NCI-H2081 treated with DMSO at 0.1 percent for 48 hours (cell line): ENCODE results near the gene PRSS1.
"Not testable (repeated sequence)": the region's sequence is repeated elsewhere in the genome, so short reads cannot be mapped to it uniquely, and the experiment has no call there.

Experiments
- DNase-seq: peaks from one replicate; lab custom pipeline; 2025; lab: John Stamatoyannopoulos, UW

Gene PRSS1

DNA sequence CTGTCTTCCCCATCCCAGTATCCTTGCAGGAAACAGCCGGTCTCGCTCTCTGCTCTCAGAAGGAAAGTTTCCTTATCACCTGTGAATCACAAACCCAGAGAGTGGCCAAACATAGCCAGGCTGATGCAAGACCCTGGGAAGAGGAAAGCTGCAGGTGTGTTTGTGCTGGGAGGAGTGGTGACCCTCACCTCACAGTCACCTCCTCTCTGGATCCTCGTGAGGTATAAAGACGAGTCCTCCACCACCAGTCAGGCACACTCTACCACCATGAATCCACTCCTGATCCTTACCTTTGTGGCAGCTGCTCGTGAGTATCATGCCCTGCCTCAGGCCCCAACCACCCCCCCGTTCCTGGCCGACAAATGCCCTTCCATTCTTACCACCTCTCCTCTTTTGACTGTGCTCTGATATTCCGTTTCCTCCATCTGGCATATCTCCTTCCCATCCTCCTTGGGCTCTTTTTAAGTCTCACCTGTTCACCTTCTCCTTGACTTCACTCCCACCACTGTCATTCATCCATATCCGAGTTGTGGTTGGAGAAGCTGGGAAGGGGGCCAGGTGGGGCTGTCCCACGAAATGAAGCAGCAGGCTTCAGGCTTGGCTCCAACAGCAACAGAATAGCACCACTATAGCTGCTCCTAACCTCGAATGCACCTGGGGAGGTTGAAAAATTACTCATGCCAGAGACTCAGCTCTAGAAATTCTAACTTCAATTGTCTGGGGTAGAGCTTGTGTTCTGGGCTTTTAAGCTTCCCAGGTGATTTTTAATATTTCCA is at the start of gene PRSS1:
Gene PRSS1, plus strand, starts transcription at position 255 of the 776 bp plus-strand sequence. Its CDS starts 13 bp downstream, at position 268.
- DNase-seq: no peak

DNA sequence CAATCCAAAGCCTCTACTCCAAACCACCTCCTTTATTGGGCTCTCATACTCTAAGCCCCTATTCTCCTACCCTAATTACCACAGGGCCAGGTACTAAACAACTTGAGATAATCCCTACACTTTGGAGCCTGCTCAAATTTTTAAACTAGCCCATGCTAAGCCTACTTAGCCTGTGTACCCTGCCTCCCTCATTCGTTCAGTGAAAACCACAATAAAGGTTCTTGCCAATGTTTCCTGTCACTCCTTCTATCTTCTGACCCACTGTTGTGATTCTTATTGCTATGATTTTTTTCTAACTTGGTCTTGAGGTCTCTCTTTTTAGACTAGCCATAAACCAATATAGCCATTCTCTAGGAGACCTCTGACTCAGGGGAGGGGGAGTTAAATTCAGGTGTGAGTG is 48.3 kb upstream of the PRSS1 start:
- DNase-seq: not testable (repeated sequence)

DNA sequence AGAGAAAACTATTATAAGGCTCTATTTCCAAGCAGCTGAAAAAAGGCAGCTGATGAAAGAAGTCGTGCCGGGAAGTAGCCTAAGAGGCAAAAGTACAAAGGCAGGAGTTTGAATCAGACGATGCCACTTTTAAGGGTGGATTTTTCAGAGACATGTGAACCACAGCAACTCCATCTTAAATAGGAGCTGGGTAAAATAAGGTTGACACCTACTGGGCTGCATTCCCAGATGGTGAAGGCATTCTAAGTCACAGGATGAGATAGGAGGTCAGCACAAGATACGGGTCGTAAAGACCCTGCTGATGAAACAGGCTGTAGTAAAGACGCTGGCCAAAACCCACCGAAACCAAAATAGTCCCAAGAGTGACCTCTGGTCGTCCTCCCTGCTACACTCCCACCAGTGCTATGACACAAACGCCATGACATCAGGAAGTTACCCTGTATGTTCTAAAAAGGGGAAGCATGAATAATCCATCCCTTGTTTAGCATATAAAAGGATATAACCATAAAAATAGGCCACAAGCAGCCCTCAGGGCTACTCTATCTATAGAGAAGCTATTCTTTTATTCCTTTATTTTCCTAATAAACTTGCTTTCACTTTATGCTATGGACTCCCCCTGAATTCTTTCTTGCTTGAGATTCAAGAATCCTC is 45.5 kb upstream of the PRSS1 start:
- no peak for DNase-seq

DNA sequence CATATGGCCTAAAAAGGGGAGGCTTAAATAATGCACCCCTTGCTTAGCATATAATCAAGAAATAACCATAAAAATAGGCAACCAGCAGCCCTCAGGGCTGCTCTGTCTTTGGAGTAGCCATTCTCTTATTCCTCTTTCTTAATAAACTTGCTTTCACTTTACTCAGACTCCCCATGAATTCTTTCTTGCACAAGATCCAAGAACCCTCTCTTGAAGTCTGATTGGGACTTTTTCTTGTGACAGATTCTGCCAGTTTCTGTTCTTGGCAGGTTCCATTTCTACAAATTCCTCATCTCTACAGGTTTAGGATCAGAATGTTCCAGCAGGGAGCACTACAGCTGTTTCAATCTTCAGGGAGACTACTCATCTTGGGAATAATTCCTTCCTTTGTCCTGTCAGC is 40.5 kb upstream of the PRSS1 start:
- not testable (repeated sequence) for DNase-seq

DNA sequence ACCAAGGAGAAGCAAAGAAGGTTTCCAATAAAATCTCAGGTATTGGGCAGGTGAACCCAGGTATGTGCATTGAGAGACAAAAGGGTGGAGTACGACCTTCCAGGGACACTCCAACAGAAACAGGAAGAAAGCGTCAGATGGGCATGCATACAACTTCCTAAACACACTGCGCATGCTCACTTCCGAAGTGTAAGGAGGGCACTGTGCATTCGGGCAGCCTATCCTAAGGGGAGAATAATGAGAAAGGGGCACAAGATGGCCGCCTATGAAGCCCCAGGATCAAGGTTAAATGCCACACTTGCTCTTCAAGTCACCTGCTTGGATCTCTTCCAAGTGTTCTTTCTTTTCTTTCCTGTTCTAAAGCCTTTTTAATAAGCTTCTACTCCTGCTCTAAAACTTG is 39.4 kb upstream of the PRSS1 start:
- no peak for DNase-seq

DNA sequence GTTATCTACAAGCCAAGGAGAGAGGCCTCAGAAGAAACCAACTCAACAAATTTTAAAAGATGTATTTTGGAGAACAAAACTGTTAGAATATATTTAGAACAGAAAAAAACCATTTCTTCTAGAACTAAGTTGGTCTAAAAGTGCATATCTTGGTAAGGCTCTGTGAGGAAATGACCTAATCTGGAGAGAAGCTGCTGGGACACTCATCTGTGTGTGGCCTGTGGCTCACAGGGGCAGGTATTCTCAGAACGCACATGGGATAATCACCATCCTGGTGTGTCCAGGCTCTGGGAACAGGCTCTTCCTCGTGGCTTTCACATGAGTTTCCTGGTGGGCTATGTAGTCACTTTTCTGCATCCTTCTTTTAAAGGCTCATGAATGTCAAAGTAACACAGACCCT is 38.1 kb upstream of the PRSS1 start:
- DNase-seq: no peak

DNA sequence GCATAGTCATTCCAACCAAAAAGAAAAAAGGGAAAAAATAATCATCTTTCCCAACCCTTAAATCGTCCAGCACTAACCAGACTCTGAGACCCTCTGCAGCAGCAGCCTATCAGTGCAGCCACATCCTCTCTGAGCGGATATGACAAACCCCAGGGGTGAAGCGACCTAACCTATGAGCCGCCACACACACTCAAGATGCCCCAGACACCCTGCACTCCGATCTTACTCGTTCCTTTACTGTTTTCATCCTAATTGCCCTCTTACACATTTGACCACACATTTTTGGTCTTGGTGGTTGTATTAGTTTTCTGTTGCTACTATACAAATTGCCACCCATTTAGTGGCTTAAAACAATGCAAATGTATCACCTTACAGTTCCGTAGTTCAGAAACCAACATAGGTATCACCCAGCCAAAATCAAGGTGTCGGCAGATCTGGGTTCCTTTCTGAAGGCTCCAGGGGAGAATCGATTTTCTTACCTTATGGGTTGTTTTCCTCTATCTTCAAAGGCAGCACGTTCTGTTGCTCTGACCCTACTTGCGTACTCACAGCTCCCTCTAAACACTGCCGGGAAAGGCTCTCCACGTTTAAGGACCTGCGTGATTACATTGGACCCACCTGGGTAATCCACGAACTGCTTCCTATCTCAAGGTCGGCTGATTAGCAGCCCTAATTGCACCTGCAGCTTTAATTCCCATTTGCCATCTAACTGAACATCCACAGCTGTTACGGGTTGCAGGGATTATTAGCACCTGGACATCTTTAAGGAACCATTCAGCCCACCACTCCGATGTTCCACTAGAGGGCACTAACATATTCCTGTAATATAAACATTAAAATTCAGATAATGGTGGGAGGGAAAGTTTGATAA is 37.3 kb upstream of the PRSS1 start:
- peak; percentile 18 for DNase-seq

DNA sequence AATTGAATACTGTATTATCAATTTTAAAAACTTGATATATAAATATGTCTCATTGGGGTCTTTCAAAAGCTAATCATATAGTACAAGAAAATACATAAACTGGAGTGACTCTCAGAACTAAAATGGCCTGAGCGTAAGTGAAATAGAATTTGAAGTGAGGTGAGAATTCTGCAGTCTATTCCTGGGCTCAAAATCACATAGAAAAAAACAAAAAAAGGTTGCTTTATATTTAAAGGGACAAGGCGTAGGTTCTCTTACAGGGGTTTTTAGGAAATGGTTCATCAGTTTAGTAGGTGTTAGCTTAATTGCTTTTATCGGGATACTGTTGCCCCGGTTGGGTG is 36.7 kb upstream of the PRSS1 start:
- DNase-seq: no peak

DNA sequence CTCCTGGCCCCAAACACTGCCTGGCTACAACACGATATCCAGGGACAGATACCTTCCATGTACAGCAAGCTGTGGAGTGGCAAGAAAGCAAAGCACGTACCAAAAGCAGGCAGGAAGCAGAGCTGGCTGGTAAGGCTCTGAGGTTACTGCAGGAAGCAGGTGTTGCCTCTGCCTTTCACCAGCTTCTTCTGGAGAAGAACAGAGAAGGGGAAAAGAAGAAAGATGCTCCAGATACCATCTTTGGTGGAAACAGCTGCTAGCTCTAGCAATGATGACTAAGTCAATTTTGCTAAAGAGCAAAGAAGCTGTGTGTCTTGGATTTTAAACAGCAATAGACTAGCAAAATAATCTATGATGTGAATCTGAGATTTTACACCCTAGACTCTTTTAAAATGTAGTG is 34.9 kb upstream of the PRSS1 start:
- no peak for DNase-seq

DNA sequence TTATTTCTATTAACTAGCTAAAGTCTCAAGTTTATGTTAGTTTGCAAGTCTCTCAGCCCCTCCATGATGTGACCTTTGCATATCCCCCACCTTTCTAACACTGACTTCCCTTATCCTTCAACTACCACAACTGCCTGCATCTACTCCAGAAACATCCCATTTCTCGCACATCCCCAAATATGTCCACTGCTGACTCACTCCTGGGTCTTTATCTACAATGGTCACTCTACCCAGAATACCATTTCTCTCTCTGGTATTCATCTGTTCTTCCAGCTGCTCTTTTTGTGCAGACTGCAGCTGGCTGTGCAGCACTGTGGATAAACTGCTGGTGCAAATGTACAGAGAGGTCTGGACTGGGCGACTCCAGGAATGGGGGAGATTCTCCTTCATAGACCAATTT is 32.7 kb upstream of the PRSS1 start:
- no peak for DNase-seq

DNA sequence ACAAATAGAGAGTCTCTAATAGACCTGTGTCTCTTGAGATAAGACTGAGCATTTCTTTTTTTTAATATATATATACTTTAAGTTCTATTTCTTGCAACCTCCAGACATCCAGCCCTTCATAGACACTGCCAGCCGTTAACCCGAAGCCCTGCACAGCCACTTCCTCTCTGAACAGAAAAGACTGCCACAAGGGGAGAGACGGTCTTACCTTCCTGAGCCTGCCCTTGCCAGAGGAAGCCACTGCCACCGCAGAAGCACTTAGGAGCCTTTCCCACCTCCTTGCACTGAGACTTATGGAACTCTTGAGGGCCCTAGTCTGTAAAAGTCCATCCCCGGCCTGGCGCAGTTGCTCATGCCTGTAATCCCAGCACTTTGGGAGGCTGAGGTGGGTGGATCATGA is 31.8 kb upstream of the PRSS1 start:
- no peak for DNase-seq

DNA sequence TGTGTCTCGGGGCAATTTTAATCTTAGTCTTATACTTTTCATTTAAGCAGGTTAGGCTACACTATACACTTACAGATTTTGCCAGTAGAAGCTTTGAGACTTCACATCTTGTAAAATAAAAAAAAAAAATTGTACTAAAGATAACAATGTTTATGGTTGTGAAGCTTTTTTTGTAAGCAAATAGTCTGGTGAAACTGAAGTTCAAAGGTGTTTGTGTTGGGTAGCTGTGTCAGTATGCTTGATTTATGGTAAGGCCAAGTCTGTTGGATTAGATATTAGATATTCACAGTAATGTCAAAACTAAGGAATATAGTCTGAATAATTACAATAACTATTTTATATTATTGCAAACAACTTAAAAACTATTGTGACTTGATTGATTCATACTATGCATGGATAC is 31.0 kb upstream of the PRSS1 start:
- no peak for DNase-seq

DNA sequence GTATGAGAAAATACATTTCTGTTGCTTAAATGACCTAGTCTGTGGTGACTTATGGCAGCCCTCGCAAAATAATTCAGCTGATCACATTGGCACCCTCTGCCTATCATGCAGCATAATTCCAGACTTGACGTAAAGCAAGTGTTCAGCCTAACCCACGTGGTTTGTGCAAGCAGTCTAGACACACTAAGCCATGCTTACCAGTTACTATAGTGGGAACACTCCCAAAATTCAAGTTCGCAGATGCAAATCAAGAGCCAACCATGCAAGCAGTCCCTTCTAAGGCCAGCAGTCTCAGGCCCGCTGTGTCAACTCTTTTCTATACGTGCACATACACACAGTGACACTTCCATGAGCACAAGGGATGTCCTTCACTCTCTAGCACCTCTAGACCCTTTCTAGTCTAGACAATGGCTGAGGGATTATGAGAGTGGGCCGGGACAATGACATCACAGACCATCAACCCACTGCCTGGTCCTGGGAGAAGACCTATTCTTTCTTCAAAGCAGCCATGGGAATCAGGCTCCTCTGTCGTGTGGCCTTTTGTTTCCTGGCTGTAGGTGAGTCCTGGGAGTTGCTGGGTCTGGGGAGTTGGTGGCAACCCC is 29.0 kb upstream of the PRSS1 start:
- no peak for DNase-seq

DNA sequence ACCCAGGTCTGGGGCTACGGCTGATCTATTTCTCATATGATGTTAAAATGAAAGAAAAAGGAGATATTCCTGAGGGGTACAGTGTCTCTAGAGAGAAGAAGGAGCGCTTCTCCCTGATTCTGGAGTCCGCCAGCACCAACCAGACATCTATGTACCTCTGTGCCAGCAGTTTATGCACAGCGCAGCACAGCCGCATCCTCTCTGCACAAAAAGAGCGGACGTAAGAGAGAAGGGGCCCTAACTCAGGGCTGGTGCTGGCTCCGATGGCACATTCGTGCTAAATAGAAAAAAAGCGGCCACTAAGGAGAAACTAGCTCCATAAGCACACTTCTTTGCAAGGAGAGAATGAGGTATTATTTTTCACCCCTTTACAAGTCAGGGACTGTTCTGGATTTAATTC is 28.3 kb upstream of the PRSS1 start:
- DNase-seq: no peak

DNA sequence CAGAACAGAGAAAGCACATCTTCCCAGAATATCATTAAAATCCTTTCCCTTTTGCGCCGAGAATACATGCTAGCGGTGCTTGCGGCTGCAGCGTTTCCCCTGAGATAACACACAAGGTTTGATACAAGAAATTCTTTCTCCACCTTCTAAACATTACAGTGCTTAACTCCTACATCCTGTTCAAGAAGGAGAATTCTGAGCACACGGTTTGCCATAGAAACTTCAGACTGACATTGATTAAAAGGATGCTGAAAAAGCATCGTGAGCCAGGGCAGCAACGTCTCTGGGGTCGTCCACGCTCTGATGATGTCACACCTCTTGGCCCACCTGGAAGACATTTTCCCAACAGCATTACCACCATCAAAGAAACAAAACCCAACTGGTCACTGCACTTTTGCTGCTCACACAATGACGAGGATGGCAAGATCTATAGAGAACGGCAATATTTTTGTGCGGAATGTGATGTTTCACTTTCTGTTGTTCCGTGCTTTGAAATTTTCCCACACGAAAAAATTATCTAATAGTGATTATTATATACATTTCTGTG is 27.0 kb upstream of the PRSS1 start:
- DNase-seq: no peak

DNA sequence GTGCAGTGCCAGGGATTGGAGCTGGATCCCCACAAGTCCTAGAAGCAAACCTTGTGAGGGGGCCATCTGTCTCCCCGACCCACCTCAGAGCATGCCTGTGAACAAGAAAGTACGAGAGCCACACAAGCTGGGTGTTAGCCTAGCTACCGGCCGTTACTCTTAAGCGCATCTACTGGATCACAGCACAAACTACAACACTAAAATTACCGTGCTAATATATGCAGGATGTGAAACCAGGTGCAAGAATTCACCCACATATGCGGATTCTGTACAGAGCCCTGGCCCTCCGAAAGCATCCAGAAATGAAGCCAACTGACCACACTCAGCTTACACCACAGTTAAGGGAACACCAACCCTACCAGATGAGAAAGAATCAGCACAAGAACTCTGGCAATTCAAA is 16.0 kb upstream of the PRSS1 start:
- DNase-seq: no peak

DNA sequence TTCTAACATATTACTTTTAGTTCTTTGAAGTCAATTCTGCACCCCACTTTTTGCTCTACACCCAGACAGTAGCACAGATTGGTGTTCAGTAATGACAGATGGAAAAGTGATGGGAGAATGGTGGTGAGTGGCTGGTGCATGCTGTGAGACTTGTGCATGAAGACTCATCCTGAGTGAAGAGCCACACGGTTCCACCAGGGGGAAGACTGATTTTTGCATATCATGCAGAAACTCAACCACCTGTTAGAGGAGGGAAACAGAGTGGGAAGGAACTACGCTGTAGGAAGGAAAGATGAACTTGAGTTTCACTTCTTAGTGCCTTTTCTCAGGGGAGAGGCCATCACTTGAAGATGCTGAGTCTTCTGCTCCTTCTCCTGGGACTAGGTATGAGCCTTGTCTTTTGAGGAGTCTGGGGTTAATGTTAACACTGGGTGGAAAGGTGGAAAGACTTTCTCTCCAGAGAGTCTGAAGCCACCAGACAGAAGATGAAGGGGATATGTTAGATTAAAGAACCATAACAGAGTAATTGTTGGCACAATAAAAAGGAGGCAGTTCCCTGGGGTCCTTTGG is 9.3 kb upstream of the PRSS1 start:
- no peak for DNase-seq

DNA sequence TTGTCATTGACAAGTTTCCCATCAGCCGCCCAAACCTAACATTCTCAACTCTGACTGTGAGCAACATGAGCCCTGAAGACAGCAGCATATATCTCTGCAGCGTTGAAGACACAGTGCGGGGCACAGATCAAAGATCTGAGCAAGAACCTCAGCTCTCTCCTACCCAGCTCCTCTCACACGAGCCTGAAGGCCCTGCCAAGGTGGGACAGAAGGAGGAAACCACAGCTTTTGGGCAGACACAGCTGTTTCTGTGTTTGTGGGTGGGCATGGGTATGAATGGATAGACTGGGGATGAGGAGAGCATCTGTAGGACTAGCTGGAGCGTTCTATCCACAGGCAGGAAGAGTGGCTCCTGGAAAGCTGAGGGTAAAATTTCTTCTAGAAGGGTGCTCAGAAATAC is 8.5 kb upstream of the PRSS1 start:
- no peak for DNase-seq

DNA sequence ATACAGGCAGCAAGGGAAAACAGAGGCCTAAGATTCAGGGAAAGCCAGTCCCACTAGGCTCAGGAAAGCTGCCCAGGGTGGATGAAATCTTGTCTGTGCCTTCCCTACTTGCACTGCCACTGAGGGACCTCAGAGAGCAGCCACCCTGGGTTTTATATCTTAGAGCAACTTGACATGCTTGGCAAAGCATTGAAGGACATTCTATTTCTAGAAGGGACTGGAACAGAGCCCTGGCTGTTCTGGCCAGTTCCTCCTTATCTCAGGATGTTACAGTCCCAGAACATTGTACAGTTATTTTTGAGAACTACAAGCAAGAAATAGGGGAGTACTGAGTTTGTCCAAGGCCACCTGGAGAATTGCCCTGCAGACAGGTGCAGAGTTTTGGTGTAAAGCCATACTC is 7.3 kb upstream of the PRSS1 start:
- not testable (repeated sequence) for DNase-seq

DNA sequence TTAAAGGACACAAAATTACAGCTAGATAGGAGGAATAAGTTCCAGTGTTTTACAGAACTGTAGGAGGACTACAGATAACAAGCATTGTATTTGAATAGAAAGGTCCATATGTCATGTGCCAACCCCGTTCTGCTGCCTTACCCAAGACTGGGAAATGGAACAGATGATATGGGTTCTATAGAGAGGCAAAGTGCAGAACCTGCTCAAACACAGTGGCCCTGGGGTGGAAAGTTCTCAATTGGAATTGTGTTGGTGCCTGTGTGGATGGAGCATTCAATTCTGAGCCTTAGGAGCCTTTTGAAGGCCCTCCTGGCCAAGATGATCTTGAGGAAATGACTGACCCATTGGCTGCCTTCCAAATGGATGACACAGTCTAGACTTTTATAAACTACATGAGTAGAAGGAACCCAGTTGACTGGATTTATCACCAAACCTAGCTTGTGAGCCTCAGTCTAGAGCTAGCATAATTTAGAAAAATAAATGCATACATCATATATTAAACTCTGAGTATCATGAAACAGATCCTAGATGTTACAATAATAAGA is 4.1 kb upstream of the PRSS1 start:
- no peak for DNase-seq

DNA sequence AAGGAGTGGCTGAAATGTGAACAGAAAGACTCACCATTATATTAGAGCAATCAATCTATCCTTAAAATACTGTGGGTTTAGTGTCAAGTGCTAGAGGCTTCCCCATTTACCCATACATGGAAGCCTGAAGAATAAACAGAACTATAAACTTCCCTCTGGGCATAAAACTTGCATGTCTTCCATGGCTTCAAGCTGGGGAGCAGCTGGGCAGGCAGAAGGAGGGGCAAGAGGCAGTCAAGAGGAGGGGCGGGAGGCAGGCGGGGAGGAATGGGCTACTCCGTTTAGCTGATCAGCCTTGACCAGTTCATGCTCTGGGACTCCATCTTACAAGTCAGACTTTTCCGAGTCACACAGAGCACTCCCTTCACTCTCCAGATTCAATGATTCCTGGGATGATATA is 3.5 kb upstream of the PRSS1 start:
- no peak for DNase-seq

DNA sequence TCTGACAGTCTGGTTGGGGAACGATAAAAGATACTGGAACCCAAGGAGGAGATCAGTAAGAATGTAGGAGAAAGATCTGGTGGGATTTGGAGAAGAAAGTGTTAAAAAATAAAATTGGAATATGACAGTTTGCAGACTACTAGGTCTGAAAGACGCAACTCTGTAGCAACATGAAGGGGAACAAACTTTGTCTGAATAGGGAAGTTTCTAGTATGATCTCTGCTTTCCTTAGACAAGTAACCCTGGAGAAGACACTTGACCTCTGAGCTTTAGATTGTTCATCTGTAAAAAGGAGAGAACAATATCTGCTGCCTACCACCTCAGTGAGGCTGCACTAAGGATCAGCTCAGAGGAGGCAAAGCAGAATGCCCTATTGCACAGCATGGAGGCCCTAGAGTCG is 3.0 kb upstream of the PRSS1 start:
- DNase-seq: no peak
